Medulla oblongata (tissue), 1 donor: ENCODE data around the gene SIN3A.
"Not testable (repeated sequence)": the region's sequence is repeated elsewhere in the genome, so short reads cannot be mapped to it uniquely, and the experiment has no call there.

Source experiments
- DNase-seq: peaks from one replicate; pipeline ENCODE4 v3.0.0-alpha.2; 2015; ENCODE audit errors: extremely low spot score

Gene SIN3A

DNA sequence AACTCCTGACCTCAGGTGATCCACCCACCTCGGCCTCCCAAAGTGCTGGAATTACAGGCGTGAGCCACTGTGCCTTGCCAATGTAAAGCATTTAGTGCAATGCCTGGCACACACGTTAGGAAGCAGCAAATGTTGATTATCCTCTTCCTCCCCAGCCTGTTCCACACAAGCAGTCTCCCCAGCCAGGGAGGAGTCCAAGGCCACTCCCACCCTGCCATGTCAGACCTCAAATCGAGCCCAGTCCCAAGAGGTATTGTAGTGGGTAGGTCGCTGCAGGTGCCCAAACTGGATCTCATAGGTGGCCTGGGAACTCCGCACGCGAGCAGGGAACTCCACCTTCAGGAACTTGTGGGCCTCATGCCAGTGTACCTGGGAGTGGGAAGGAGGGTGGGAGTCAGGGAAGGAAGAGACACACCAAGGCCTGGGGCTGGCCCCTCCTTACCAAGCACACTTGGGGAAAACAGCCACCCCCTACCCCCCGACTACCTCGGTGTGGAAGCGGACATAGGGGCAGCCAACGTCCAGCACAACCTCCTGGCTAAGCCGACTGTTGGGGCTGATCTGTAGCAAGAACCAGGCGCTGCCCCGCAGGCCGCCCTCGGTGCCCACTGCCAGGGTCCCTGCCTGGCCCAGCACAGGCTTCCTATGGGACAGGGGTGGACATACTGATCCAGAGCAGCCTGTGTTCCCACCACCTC, 93.4 kb downstream of the SIN3A start:
- no peak for DNase-seq

GRCh38 chr15:75356517-75356916, 95.0 kb downstream of the SIN3A start:
- DNase-seq = no peak

DNA sequence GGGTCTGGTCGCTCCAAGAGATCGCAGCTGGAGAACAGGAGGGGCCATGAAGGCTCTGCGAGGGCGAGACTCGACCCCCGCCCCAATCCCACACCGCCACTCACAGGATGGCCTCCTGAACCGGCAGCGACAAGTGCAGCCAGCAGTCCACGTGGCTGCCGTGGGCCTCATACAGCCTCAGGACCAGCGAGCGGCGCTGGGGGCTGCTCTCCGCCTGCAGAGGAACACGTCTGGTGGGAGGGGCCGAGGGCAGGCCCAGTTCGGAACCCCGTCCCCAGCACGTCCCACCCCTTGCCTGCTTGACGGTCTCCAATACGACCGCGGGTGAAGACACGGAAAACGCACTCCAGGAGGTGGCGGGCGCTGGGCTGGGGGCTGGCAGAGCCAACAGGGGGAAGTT, 95.5 kb downstream of the SIN3A start:
- no peak for DNase-seq

DNA sequence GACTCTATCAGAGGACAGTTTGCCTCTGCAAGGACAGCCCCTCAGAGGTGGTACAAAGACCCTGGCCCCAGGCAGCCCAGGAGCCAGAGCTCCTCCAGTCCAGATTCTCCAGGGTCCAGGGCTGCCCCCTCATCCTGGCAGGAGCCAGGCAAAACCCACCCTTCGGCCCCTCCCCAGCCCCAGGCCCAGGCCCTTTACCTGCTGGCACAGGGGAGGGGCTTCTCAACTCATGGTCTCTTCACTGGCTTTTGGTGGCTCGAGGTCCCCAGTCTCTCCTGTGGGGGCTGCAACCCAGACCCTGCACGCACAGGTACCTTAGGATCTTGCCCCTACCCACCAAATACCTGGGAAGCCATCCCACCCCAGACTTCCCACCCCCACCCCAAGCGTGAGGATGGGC, 96.1 kb downstream of the SIN3A start:
- DNase-seq = no peak

DNA sequence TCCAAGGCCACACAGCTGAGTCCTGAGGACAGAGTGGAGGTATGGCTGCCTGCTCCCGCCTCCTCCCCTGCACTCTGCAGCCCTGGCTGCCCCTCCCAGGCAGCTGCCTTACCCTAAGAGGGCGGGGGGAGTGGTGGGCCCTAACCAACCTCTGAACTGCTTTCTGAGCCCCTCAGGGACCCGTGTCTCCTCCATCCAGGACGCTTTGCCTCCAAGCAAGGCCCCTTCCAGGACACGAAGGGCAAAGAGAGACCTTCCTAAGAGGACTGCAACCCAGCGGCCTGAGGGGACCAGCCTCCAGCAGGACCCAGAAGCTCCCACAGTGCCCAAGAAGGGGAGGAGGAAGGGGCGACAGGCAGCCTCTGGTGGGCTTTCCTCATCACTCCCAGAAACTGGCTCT, 97.0 kb downstream of the SIN3A start:
- DNase-seq = no peak

- DNase-seq = no peak
Measured at GRCh38 chr15:75353604-75354003, 97.9 kb downstream of the SIN3A start.

GRCh38 chr15:75352186-75353080, 99.1 kb downstream of the SIN3A start:
- no peak for DNase-seq

GRCh38 chr15:75350601-75351361, 100.7 kb downstream of the SIN3A start:
- no peak for DNase-seq

- no peak for DNase-seq
Measured at GRCh38 chr15:75349851-75350588, 101.5 kb downstream of the SIN3A start.

- not testable (repeated sequence) for DNase-seq
Measured at GRCh38 chr15:75349351-75349669, 102.2 kb downstream of the SIN3A start.

GRCh38 chr15:75348562-75349350, 102.7 kb downstream of the SIN3A start:
- no peak for DNase-seq

GRCh38 chr15:75348034-75348561, 103.4 kb downstream of the SIN3A start:
- no peak for DNase-seq

GRCh38 chr15:75347222-75348033, 104.1 kb downstream of the SIN3A start:
- DNase-seq = peak; percentile 49

DNA sequence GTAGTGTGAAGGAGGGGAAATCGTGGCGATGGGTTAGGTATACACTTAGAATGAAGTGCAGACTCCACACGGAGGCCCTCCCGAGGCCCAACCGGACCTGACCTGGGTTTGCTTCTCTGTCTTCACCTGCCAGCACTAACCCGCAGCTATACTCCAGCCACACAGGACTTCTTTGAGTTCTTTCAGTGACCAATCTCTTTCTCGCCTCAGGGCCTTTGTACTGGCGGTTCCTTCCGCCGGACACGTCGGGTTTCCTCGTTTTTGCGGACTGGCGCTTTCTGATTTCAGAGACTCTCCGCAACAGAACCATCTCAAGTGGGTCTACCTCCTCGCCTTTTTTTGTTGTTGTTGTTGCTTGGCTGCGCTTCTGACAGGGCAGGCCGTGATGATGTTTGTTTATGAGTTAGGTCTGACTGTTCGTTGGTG, 104.7 kb downstream of the SIN3A start, which contains the start of gene NEIL1:
TSS of gene NEIL1 (plus strand) at position 244 of the 426 bp plus-strand sequence. CDS start 1,867 bp downstream, outside the sequence.
- peak; percentile 7 for DNase-seq

DNA sequence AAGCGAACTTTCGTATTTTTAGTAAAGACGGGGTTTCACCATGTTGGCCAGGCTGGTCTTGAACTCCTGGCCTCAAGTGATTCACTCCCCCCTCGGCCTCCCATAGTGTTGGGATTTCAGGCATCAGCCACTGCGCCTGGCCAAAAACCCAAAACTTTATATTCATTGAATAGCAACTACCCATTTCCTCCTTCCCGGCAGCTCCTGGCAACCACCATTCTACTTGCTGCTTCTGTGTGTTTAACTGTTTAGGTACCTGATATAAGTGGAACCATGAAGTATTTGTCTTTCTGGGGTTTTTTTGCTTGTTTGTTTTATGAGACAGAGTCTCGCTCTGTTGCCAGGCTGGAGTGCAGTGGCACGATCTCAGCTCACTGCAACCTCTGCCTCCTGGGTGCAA, 107.5 kb downstream of the SIN3A start:
- peak; percentile 28 for DNase-seq

GRCh38 chr15:75342221-75342620, 109.3 kb downstream of the SIN3A start:
- no peak for DNase-seq

GRCh38 chr15:75339531-75340240, 111.8 kb downstream of the SIN3A start:
- DNase-seq = no peak

DNA sequence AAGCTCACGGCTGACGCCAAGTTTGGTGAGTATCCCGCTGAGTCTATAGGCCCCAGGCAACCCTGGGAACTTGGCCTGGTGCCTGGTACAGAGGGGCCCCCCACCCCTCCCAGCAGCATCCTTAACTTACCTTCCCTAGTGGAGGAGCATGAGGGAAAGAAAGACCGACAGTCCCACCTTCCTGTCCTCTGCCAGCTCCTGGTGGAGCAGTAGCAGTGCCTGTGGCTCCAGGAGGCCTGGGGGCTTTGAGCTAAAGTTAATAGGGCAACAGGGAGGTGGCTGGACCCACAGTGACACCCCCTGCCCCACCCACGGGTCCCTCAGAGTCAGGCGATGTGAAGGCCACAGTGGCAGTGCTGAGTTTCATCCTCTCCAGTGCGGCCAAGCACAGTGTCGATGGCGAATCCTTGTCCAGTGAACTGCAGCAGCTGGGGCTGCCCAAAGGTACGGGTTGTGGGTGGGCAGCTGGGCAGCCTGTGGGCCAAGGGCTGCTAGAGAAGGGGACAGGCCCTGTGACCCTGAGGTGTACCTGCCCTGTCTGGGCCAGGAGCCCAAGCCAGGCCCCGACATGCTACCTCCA, 112.7 kb downstream of the SIN3A start:
- no peak for DNase-seq
